WI38 (cell line): ENCODE data around the gene OR2Y1.
"Not testable (repeated sequence)": the region's sequence is repeated elsewhere in the genome, so short reads cannot be mapped to it uniquely, and the experiment has no call there.

Experiments
- H3K4me3 ChIP-seq: 2 replicates; pipeline ENCODE4 v1.5.1; 2011; ENCODE audit warnings: low read depth, mild to moderate bottlenecking, control low read depth, low read length
- TF ChIP-seq, protein P1 (sequence below): IDR thresholded peaks from 2 replicates; pipeline ENCODE4 v1.5.1; 2012; ENCODE audit warnings: low read depth, mild to moderate bottlenecking, control low read depth, low read length

The OR2Y1 gene

GRCh38 chr5:180771839-180772238 lies 32.0 kb upstream of the OR2Y1 start:
- TF ChIP-seq, protein P1, sequence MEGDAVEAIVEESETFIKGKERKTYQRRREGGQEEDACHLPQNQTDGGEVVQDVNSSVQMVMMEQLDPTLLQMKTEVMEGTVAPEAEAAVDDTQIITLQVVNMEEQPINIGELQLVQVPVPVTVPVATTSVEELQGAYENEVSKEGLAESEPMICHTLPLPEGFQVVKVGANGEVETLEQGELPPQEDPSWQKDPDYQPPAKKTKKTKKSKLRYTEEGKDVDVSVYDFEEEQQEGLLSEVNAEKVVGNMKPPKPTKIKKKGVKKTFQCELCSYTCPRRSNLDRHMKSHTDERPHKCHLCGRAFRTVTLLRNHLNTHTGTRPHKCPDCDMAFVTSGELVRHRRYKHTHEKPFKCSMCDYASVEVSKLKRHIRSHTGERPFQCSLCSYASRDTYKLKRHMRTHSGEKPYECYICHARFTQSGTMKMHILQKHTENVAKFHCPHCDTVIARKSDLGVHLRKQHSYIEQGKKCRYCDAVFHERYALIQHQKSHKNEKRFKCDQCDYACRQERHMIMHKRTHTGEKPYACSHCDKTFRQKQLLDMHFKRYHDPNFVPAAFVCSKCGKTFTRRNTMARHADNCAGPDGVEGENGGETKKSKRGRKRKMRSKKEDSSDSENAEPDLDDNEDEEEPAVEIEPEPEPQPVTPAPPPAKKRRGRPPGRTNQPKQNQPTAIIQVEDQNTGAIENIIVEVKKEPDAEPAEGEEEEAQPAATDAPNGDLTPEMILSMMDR = no peak
- no peak overlapping the region for H3K4me3 ChIP-seq

DNA sequence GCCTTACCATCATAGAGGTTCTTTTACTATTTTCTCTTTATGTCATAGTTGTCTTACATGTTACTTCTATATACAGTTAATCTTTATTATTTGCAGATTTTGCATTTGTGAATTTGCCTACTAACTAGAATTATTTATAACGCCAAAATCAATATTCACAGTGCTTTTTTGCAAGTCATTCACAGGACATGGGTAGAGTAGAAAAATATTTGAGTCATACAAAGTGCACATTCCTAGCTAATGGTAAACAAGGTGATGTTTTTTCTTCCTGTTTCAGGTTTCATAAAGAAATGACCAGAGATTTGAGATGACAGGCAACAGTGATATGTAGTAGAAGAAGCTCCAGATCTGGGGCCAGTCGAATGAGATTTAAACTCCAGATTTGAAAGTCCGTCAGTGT lies 30.0 kb upstream of the OR2Y1 start:
- TF ChIP-seq, protein P1 = no peak

DNA sequence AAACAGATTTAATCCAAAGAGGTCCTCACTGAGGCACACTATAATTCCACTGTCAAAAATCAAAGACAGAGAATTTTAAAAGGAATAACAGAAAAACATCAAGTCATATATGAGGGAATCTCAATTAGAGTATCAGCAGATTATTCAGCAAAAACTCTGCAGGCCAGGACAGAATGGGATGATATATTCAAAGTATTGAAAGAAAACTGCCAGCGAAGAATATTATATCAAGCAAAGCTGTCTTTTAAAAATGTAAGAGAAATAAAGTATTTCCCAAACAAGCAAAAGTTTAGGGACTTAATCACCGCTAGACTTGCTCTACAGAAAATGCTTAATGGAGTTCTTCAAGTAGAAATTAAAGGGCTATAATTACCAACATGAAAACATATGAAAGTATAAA lies 15.7 kb upstream of the OR2Y1 start:
- H3K4me3 ChIP-seq = no peak overlapping the region
- TF ChIP-seq, protein P1 = no peak

More for the DNA sequence above, 30.0 kb upstream of the OR2Y1 start:
- H3K4me3 ChIP-seq = no peak overlapping the region

DNA sequence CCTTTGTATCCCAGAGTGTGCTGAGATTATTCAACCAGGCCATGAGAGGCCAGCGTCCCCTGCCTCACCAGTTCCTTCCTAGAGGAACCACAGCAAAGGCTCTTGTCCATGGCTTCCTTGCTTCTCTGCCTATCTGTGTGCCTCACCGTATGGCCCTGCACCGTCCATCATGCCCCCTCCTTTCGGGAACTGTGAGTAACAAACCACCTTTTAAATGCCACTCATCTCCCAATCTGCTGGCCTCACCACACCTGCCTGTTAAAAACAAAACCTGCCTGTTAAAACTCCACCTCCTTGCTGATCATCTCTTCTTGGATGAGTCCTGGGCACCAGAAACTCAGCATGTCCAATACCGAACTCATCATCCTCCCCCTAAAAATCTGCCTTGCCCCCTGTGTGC lies 4.4 kb upstream of the OR2Y1 start:
- no peak overlapping the region for H3K4me3 ChIP-seq
- TF ChIP-seq, protein P1 = no peak

GRCh38 chr5:180742727-180743126 lies 2.9 kb upstream of the OR2Y1 start:
- TF ChIP-seq, protein P1 = no peak
- H3K4me3 ChIP-seq = no peak overlapping the region

DNA sequence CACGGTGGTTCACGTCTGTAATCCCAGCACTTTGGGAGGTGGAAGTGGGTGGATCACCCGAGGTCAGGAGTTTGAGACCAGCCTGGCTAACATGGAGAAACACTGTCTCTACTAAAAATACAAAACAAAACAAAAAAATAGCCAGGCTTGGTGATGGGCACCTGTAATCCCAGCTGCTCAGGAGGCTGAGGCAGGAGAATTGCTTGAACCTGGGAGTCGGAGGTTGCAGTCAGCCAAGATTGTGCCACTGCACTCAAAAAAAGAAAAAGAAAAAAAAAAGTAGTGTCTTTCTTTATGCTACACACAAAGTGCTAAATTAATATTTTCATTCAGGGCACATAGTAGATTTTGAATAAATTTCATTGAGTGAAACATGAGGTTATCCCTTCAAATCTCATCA lies 1.1 kb upstream of the OR2Y1 start:
- not testable (repeated sequence) for H3K4me3 ChIP-seq

GRCh38 chr5:180739271-180739670 lies 587 bp downstream of the OR2Y1 start:
- TF ChIP-seq, protein P1 = no peak
- no peak overlapping the region for H3K4me3 ChIP-seq

- no peak overlapping the region for H3K4me3 ChIP-seq
- TF ChIP-seq, protein P1 = no peak
Observed at GRCh38 chr5:180736536-180736935, 3.3 kb downstream of the OR2Y1 start.
